Trophoblast cell (in vitro differentiated cells and primary cell): ENCODE data around the gene SFXN5.

Experiments used
- DNase-seq, 2 donors: peaks; one replicate each; pipeline ENCODE4 v3.0.0-alpha.2; 2016
- H2AFZ ChIP-seq: 2 replicates; pipeline ENCODE4 v1.6.1; 2013; ENCODE audit warnings: low read length, moderate library complexity, mild to moderate bottlenecking; ENCODE audit not compliant: insufficient read depth, poor library complexity
- H2AK5ac ChIP-seq: 2 replicates; pipeline ENCODE4 v1.6.1; 2013; ENCODE audit warnings: mild to moderate bottlenecking, low read length
- H2BK120ac ChIP-seq: 2 replicates; pipeline ENCODE4 v1.6.1; 2013; ENCODE audit warnings: low read length, mild to moderate bottlenecking, moderate library complexity; ENCODE audit not compliant: insufficient read depth, poor library complexity
- H2BK12ac ChIP-seq: 2 replicates; pipeline ENCODE4 v1.6.1; 2013; ENCODE audit warnings: mild to moderate bottlenecking, low read length, moderate library complexity
- H2BK5ac ChIP-seq: 2 replicates; pipeline ENCODE4 v1.6.1; 2013; ENCODE audit warnings: low read length, low read depth, moderate library complexity, mild to moderate bottlenecking; ENCODE audit not compliant: poor library complexity
- H3K14ac ChIP-seq: 2 replicates; pipeline ENCODE4 v1.6.1; 2013; ENCODE audit warnings: mild to moderate bottlenecking, low read length
- H3K18ac ChIP-seq: 2 replicates; pipeline ENCODE4 v1.6.1; 2013; ENCODE audit warnings: mild to moderate bottlenecking, low read length
- H3K23ac ChIP-seq: 2 replicates; pipeline ENCODE4 v1.6.1; 2013; ENCODE audit warnings: low read length
- H3K27ac ChIP-seq: 2 replicates; pipeline ENCODE4 v1.5.1; 2013; ENCODE audit warnings: low read depth, mild to moderate bottlenecking, inconsistent platforms, low read length, moderate library complexity
- H3K27me3 ChIP-seq: 2 replicates; pipeline ENCODE4 v1.6.1; 2013; ENCODE audit warnings: inconsistent platforms, mild to moderate bottlenecking, low read length, moderate library complexity; ENCODE audit not compliant: insufficient read depth
- H3K36me3 ChIP-seq, 2 experiments: 1 replicate in 1 of 2; 2 replicates in 1 of 2; pipeline ENCODE4 v1.6.1; 2013; ENCODE audit warnings: low read length in 2 of 2, mild to moderate bottlenecking in 2 of 2, moderate library complexity in 1 of 2; ENCODE audit not compliant: insufficient read depth in 2 of 2, control insufficient read depth in 1 of 2
- H3K4ac ChIP-seq: 2 replicates; pipeline ENCODE4 v1.6.1; 2013; ENCODE audit warnings: low read depth, mild to moderate bottlenecking, low read length, moderate library complexity
- H3K4me1 ChIP-seq, 2 experiments: 1 replicate in 1 of 2; 2 replicates in 1 of 2; pipeline ENCODE4 v1.6.1; 2013; ENCODE audit warnings: low read length in 2 of 2, mild to moderate bottlenecking in 2 of 2, moderate library complexity in 1 of 2; ENCODE audit not compliant: insufficient read depth in 2 of 2, control insufficient read depth in 1 of 2
- H3K4me2 ChIP-seq: 2 replicates; pipeline ENCODE4 v1.6.1; 2013; ENCODE audit warnings: inconsistent platforms, mild to moderate bottlenecking, low read length, moderate library complexity
- H3K4me3 ChIP-seq: 2 replicates; pipeline ENCODE4 v1.5.1; 2013; ENCODE audit warnings: mild to moderate bottlenecking, low read depth, low read length, inconsistent platforms
- H3K79me1 ChIP-seq: one replicate; pipeline ENCODE4 v1.6.1; 2013; ENCODE audit warnings: low read length
- H3K79me2 ChIP-seq: 2 replicates; pipeline ENCODE4 v1.6.1; 2013; ENCODE audit warnings: low read length, mild to moderate bottlenecking; ENCODE audit not compliant: control insufficient read depth, insufficient read depth, poor library complexity
- H3K9ac ChIP-seq: 2 replicates; pipeline ENCODE4 v1.6.1; 2013; ENCODE audit warnings: mild to moderate bottlenecking, low read length
- H3K9me3 ChIP-seq: 2 replicates; pipeline ENCODE4 v1.6.1; 2013; ENCODE audit warnings: low read depth, mild to moderate bottlenecking, control low read depth, inconsistent platforms, low read length; ENCODE audit not compliant: insufficient read depth
- H4K12ac ChIP-seq: 2 replicates; pipeline ENCODE4 v1.6.1; 2013; ENCODE audit warnings: low read depth, mild to moderate bottlenecking, low read length, moderate library complexity
- H4K8ac ChIP-seq: 2 replicates; pipeline ENCODE4 v1.6.1; 2013; ENCODE audit warnings: low read depth, mild to moderate bottlenecking, low read length, moderate library complexity
- H4K91ac ChIP-seq: one replicate; pipeline ENCODE4 v1.6.1; 2013; ENCODE audit warnings: low read depth, mild to moderate bottlenecking, low read length, moderate library complexity
- WGBS: extraction: QIAGEN DNeasy Blood & Tissue Kit; methylation state at CpG from one replicate; pipeline ENCODE4 v1.1.7; 2013; ENCODE audit warnings: missing lambda C conversion rate; ENCODE audit not compliant: insufficient read length, insufficient coverage; ENCODE audit errors: extremely low coverage; 5-methylcytosine and 5-hydroxymethylcytosine counted together

SFXN5 gene

DNA sequence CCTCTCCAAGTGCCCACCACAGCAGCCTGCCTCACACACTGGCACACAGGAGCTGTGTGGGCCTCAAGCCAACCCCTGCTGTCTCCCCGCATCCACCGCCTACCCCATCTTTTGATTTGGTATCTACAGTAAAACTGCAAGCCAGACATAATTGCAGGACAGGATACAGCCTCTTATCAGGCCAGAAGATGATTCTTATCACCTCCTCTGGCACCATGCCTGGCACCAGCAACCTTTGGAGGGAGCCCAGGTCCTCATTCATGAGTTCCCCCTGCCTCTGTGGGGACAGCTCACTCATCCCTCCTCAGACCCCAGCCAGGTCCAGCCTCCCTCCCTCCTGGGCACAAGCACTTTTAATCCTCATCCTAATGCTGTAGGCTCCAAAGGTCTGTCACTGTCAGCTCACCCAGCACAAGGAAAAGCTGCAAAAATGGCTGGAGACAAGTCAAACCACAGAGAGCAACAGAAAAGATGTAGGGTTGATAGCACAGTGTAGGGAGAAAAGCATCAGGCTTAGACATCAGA is 31.6 kb upstream of the SFXN5 start:
- Histone ChIP-seq H2BK120ac (no peak overlapping the region), H4K8ac (no peak overlapping the region), H3K36me3 (peaks cover 2% of the 10 kb centered on the region in 2 experiments), H3K9ac (no peak overlapping the region), H3K9me3 (no peaks in the 10 kb centered on the region), H2BK5ac (no peak overlapping the region), H4K12ac (no peak overlapping the region), H4K91ac (no peak overlapping the region), H3K4ac (no peak overlapping the region), H3K18ac (no peak overlapping the region), H2BK12ac (no peak overlapping the region), H3K14ac (no peak overlapping the region), H2AFZ (no peak overlapping the region), H3K79me1 (peaks cover 5% of the 10 kb centered on the region), H3K23ac (no peak overlapping the region), H3K4me2 (no peak overlapping the region), H3K4me3 (no peak overlapping the region), H3K27me3 (no peaks in the 10 kb centered on the region), H3K27ac (no peak overlapping the region), H3K79me2 (peaks cover 4% of the 10 kb centered on the region), H3K4me1 (peaks cover 0 to 6% of the 10 kb centered on the region in 2 experiments), H2AK5ac (no peak overlapping the region)
- no CpG with 5 or more reads among the region's 2 CpGs for WGBS
- no peak for DNase-seq

DNA sequence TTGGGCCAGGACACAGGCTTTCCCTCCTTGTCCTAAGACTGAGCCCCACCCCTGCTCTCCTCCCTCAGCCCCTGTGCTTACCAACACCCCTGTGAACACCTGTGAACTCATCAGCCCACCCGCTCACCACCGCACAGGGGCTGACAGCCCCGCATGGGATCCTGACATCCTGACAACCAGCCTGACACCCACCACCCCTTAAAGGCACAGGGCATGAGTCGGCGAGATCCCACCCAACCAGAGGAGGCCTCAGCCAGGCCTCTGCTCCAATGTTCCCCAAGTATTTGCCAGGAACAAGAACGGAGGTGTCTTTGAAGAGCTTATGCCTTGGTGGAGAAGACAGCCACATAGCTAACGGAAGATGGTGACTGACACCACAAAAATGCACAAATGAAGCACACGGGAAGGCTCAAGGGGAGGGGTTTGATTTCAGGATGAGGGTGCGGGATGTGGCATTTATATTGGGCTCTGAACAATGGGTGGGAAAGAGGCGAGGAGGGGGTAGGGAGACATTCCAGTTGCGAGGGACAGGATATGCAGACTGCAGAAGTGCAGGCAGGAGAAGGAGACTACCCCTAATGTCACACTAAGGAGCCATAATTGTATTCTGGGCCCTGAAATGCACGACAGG is 30.2 kb upstream of the SFXN5 start:
- Histone ChIP-seq H3K27ac (no peak overlapping the region), H2BK5ac (no peak overlapping the region), H3K4me3 (no peak overlapping the region), H2AFZ (no peak overlapping the region), H4K91ac (no peak overlapping the region), H4K8ac (no peak overlapping the region), H3K27me3 (no peaks in the 10 kb centered on the region), H3K9ac (no peak overlapping the region), H3K79me2 (peaks cover 3% of the 10 kb centered on the region), H4K12ac (no peak overlapping the region), H3K79me1 (peaks cover 5% of the 10 kb centered on the region), H3K23ac (no peak overlapping the region), H3K14ac (no peak overlapping the region), H3K9me3 (no peaks in the 10 kb centered on the region), H2BK12ac (no peak overlapping the region), H3K36me3 (peaks cover 2% of the 10 kb centered on the region in 2 experiments), H2AK5ac (no peak overlapping the region), H3K18ac (no peak overlapping the region), H3K4ac (no peak overlapping the region), H3K4me2 (no peak overlapping the region), H3K4me1 (peaks cover 0 to 6% of the 10 kb centered on the region in 2 experiments), H2BK120ac (no peak overlapping the region)
- no peak for DNase-seq
- WGBS, result no CpG with 5 or more reads among the region's 12 CpGs

DNA sequence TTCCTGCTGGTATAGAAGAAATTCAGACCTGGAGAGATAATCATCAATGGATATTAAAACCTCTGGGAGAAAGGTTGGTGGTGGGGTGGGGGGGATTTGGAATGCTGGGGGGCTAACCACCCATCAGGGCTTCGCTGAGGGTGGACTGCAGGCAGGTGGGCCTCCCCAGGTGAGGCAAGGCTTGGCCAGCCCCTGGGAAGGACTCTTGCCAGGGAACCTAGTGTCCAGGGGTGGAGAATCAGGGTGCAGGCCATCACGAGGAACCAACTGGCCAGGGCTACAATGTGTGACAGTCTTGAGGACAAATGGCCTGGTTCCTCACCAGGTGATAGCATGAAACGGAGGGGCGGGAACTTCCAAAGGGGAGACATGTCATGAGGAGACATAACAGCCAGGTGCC is 29.4 kb upstream of the SFXN5 start:
- H2BK5ac ChIP-seq, result no peak overlapping the region
- no CpG with 5 or more reads among the region's 4 CpGs for WGBS
- H3K18ac ChIP-seq, result peak overlapping the region; percentile 26
- H3K4me2 ChIP-seq, result no peak overlapping the region
- H3K79me1 ChIP-seq, result peaks cover 3% of the 10 kb centered on the region
- H2AFZ ChIP-seq, result no peak overlapping the region
- no peak overlapping the region for H3K23ac ChIP-seq
- H3K79me2 ChIP-seq, result peaks cover 3% of the 10 kb centered on the region
- no peak overlapping the region for H2BK12ac ChIP-seq
- H4K91ac ChIP-seq, result no peak overlapping the region
- no peak overlapping the region for H3K14ac ChIP-seq
- H2BK120ac ChIP-seq, result no peak overlapping the region
- peaks cover 0 to 6% of the 10 kb centered on the region in 2 experiments for H3K4me1 ChIP-seq
- H3K27me3 ChIP-seq, result no peaks in the 10 kb centered on the region
- no peak overlapping the region for H4K8ac ChIP-seq
- H3K27ac ChIP-seq, result no peak overlapping the region
- DNase-seq, result no peak
- H2AK5ac ChIP-seq, result no peak overlapping the region
- H3K36me3 ChIP-seq, result peaks cover under 1 to 2% of the 10 kb centered on the region in 2 experiments
- no peak overlapping the region for H3K9ac ChIP-seq
- H4K12ac ChIP-seq, result no peak overlapping the region
- no peak overlapping the region for H3K4ac ChIP-seq
- no peak overlapping the region for H3K4me3 ChIP-seq
- H3K9me3 ChIP-seq, result no peaks in the 10 kb centered on the region

DNA sequence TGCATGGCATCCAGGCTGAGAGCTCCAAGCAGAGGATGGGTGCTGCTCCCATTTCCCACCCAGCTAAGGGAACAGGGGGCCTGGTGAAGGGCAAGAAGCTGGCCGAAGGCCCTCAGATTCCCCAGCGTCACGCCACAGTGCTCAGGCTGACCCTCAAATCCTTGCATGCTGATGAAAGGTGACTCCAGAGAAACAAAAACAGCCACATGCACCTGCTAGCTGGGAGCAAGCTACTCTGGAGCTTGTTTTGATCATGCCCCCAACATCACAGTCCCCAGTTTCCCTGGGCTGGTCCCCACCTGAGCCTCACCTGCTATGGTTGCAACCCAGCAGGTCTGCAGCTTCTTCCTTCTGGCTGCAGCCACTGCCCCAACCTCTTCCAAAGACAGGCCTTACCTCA is 28.0 kb upstream of the SFXN5 start:
- no peaks in the 10 kb centered on the region for H3K79me2 ChIP-seq
- H2BK12ac ChIP-seq, result no peak overlapping the region
- H3K4ac ChIP-seq, result no peak overlapping the region
- H3K23ac ChIP-seq, result no peak overlapping the region
- H3K18ac ChIP-seq, result no peak overlapping the region
- no peak overlapping the region for H4K8ac ChIP-seq
- no peak overlapping the region for H2AK5ac ChIP-seq
- no peaks in the 10 kb centered on the region for H3K79me1 ChIP-seq
- no peak overlapping the region for H3K27ac ChIP-seq
- H3K36me3 ChIP-seq, result no peaks in the 10 kb centered on the region
- H2BK120ac ChIP-seq, result no peak overlapping the region
- no peaks in the 10 kb centered on the region for H3K9me3 ChIP-seq
- peaks cover 0 to under 1% of the 10 kb centered on the region in 2 experiments for H3K4me1 ChIP-seq
- H3K4me3 ChIP-seq, result no peak overlapping the region
- no CpG with 5 or more reads among the region's 3 CpGs for WGBS
- H4K12ac ChIP-seq, result no peak overlapping the region
- no peak overlapping the region for H3K4me2 ChIP-seq
- no peak for DNase-seq
- no peak overlapping the region for H3K9ac ChIP-seq
- H3K14ac ChIP-seq, result no peak overlapping the region
- no peak overlapping the region for H2AFZ ChIP-seq
- no peaks in the 10 kb centered on the region for H3K27me3 ChIP-seq
- H4K91ac ChIP-seq, result no peak overlapping the region
- H2BK5ac ChIP-seq, result no peak overlapping the region
